ENCODE measurements around the gene C17orf100.
"Not testable (repeated sequence)": the region's sequence is repeated elsewhere in the genome, so short reads cannot be mapped to it uniquely, and the experiment has no call there.

C17orf100 gene

GRCh38 chr17:6684881-6685767, 33.6 kb downstream of the C17orf100 start:
- no peaks in the 10 kb centered on the region for H3K36me3 Mint-ChIP-seq (ENCODE audit: low read depth)
- no peaks in the 10 kb centered on the region for H3K9me3 Mint-ChIP-seq
- H3K27ac Mint-ChIP-seq, result no peak overlapping the region
- H3K4me1 Mint-ChIP-seq (ENCODE audit: low read depth), result no peaks in the 10 kb centered on the region
- H3K4me3 Mint-ChIP-seq, result no peak overlapping the region
- H3K27me3 Mint-ChIP-seq (ENCODE audit: low read depth), result peaks cover 27% of the 10 kb centered on the region

GRCh38 chr17:6686026-6686425, 34.5 kb downstream of the C17orf100 start:
- no peaks in the 10 kb centered on the region for H3K36me3 Mint-ChIP-seq (ENCODE audit: low read depth)
- H3K4me1 Mint-ChIP-seq (ENCODE audit: low read depth), result no peaks in the 10 kb centered on the region
- H3K27ac Mint-ChIP-seq, result no peak overlapping the region
- H3K27me3 Mint-ChIP-seq (ENCODE audit: low read depth), result peaks cover 23% of the 10 kb centered on the region
- H3K9me3 Mint-ChIP-seq, result no peaks in the 10 kb centered on the region
- no peak overlapping the region for H3K4me3 Mint-ChIP-seq

GRCh38 chr17:6688944-6689343, 37.4 kb downstream of the C17orf100 start:
- Mint-ChIP-seq H3K9me3 (no peaks in the 10 kb centered on the region), H3K4me1 (ENCODE audit: low read depth) (no peaks in the 10 kb centered on the region), H3K36me3 (ENCODE audit: low read depth) (no peaks in the 10 kb centered on the region), H3K27ac (no peak overlapping the region), H3K27me3 (ENCODE audit: low read depth) (peaks cover 21% of the 10 kb centered on the region), H3K4me3 (no peak overlapping the region)

GRCh38 chr17:6690641-6691040, 39.1 kb downstream of the C17orf100 start:
- Mint-ChIP-seq H3K27ac (no peak overlapping the region), H3K4me1 (ENCODE audit: low read depth) (no peaks in the 10 kb centered on the region), H3K27me3 (ENCODE audit: low read depth) (peaks cover 21% of the 10 kb centered on the region), H3K9me3 (no peaks in the 10 kb centered on the region), H3K4me3 (no peak overlapping the region), H3K36me3 (ENCODE audit: low read depth) (no peaks in the 10 kb centered on the region)

- no peaks in the 10 kb centered on the region for H3K9me3 Mint-ChIP-seq
- H3K4me1 Mint-ChIP-seq (ENCODE audit: low read depth), result no peaks in the 10 kb centered on the region
- no peak overlapping the region for H3K4me3 Mint-ChIP-seq
- peaks cover 18% of the 10 kb centered on the region for H3K27me3 Mint-ChIP-seq (ENCODE audit: low read depth)
- no peak overlapping the region for H3K27ac Mint-ChIP-seq
- no peaks in the 10 kb centered on the region for H3K36me3 Mint-ChIP-seq (ENCODE audit: low read depth)
Measured at GRCh38 chr17:6691546-6691945, 40.0 kb downstream of the C17orf100 start.

GRCh38 chr17:6691958-6692357, 40.4 kb downstream of the C17orf100 start:
- not testable (repeated sequence) for H3K4me1 Mint-ChIP-seq (ENCODE audit: low read depth); H3K4me3 Mint-ChIP-seq; H3K36me3 Mint-ChIP-seq (ENCODE audit: low read depth); H3K9me3 Mint-ChIP-seq; H3K27ac Mint-ChIP-seq
- peaks cover 18% of the 10 kb centered on the region for H3K27me3 Mint-ChIP-seq (ENCODE audit: low read depth)

GRCh38 chr17:6695051-6695450, 43.5 kb downstream of the C17orf100 start:
- Mint-ChIP-seq H3K9me3 (no peaks in the 10 kb centered on the region), H3K36me3 (ENCODE audit: low read depth) (no peaks in the 10 kb centered on the region), H3K27ac (no peak overlapping the region), H3K4me3 (no peak overlapping the region), H3K4me1 (ENCODE audit: low read depth) (no peaks in the 10 kb centered on the region), H3K27me3 (ENCODE audit: low read depth) (peaks cover 12% of the 10 kb centered on the region)

- Mint-ChIP-seq H3K4me3 (no peak overlapping the region), H3K36me3 (ENCODE audit: low read depth) (no peaks in the 10 kb centered on the region), H3K27ac (no peak overlapping the region), H3K4me1 (ENCODE audit: low read depth) (no peaks in the 10 kb centered on the region), H3K27me3 (ENCODE audit: low read depth) (peaks cover 10% of the 10 kb centered on the region), H3K9me3 (no peaks in the 10 kb centered on the region)
Measured at GRCh38 chr17:6695565-6695964, 44.0 kb downstream of the C17orf100 start.

GRCh38 chr17:6696906-6697305, 45.3 kb downstream of the C17orf100 start:
- no peak overlapping the region for H3K27ac Mint-ChIP-seq
- H3K9me3 Mint-ChIP-seq, result no peaks in the 10 kb centered on the region
- no peaks in the 10 kb centered on the region for H3K4me1 Mint-ChIP-seq (ENCODE audit: low read depth)
- H3K27me3 Mint-ChIP-seq (ENCODE audit: low read depth), result peaks cover 8% of the 10 kb centered on the region
- no peaks in the 10 kb centered on the region for H3K36me3 Mint-ChIP-seq (ENCODE audit: low read depth)
- H3K4me3 Mint-ChIP-seq, result no peak overlapping the region

- no peaks in the 10 kb centered on the region for H3K36me3 Mint-ChIP-seq (ENCODE audit: low read depth)
- no peaks in the 10 kb centered on the region for H3K4me1 Mint-ChIP-seq (ENCODE audit: low read depth)
- no peak overlapping the region for H3K27ac Mint-ChIP-seq
- no peaks in the 10 kb centered on the region for H3K9me3 Mint-ChIP-seq
- H3K4me3 Mint-ChIP-seq, result no peak overlapping the region
- H3K27me3 Mint-ChIP-seq (ENCODE audit: low read depth), result peaks cover 5% of the 10 kb centered on the region
Measured at GRCh38 chr17:6698004-6698403, 46.4 kb downstream of the C17orf100 start.

GRCh38 chr17:6699997-6700947, 48.7 kb downstream of the C17orf100 start:
- no peak overlapping the region for H3K4me3 Mint-ChIP-seq
- no peaks in the 10 kb centered on the region for H3K9me3 Mint-ChIP-seq
- no peak overlapping the region for H3K27ac Mint-ChIP-seq
- peaks cover 12% of the 10 kb centered on the region for H3K27me3 Mint-ChIP-seq (ENCODE audit: low read depth)
- no peaks in the 10 kb centered on the region for H3K36me3 Mint-ChIP-seq (ENCODE audit: low read depth)
- H3K4me1 Mint-ChIP-seq (ENCODE audit: low read depth), result no peaks in the 10 kb centered on the region

- H3K27me3 Mint-ChIP-seq (ENCODE audit: low read depth), result peaks cover 12% of the 10 kb centered on the region
- H3K9me3 Mint-ChIP-seq, result no peaks in the 10 kb centered on the region
- no peaks in the 10 kb centered on the region for H3K36me3 Mint-ChIP-seq (ENCODE audit: low read depth)
- no peak overlapping the region for H3K27ac Mint-ChIP-seq
- H3K4me3 Mint-ChIP-seq, result no peak overlapping the region
- H3K4me1 Mint-ChIP-seq (ENCODE audit: low read depth), result no peaks in the 10 kb centered on the region
Measured at GRCh38 chr17:6700948-6701307, 49.4 kb downstream of the C17orf100 start.

- Mint-ChIP-seq H3K27ac (no peak overlapping the region), H3K4me3 (no peak overlapping the region), H3K4me1 (ENCODE audit: low read depth) (no peaks in the 10 kb centered on the region), H3K27me3 (ENCODE audit: low read depth) (peaks cover 12% of the 10 kb centered on the region), H3K36me3 (ENCODE audit: low read depth) (no peaks in the 10 kb centered on the region), H3K9me3 (no peaks in the 10 kb centered on the region)
Measured at GRCh38 chr17:6701719-6702118, 50.2 kb downstream of the C17orf100 start.

GRCh38 chr17:6702567-6703215, 51.1 kb downstream of the C17orf100 start:
- Mint-ChIP-seq H3K4me3 (no peak overlapping the region), H3K36me3 (ENCODE audit: low read depth) (no peaks in the 10 kb centered on the region), H3K27me3 (ENCODE audit: low read depth) (peaks cover 12% of the 10 kb centered on the region), H3K9me3 (no peaks in the 10 kb centered on the region), H3K4me1 (ENCODE audit: low read depth) (no peaks in the 10 kb centered on the region), H3K27ac (no peak overlapping the region)

Measured in T-helper 1 cell treated with Interleukin-12 subunit alpha and Interleukin-12 subunit beta and Interleukin-4 antibody, amounts not matched to agents 30 μg/mL and 1 μg/mL, for 36 hours (primary cell).